Kidney tubule cell (primary cell): ENCODE measurements around the gene STXBP5.
A peak's percentile ranks its signal among the peaks of the same experiment; 100 is the strongest.
"Not testable (repeated sequence)": the region's sequence is repeated elsewhere in the genome, so short reads cannot be mapped to it uniquely, and the experiment has no call there.

Experiments used
- DNase-seq: peaks from one replicate; pipeline ENCODE4 v3.0.0-alpha.2; 2018; ENCODE audit warnings: low spot score

Gene STXBP5

DNA sequence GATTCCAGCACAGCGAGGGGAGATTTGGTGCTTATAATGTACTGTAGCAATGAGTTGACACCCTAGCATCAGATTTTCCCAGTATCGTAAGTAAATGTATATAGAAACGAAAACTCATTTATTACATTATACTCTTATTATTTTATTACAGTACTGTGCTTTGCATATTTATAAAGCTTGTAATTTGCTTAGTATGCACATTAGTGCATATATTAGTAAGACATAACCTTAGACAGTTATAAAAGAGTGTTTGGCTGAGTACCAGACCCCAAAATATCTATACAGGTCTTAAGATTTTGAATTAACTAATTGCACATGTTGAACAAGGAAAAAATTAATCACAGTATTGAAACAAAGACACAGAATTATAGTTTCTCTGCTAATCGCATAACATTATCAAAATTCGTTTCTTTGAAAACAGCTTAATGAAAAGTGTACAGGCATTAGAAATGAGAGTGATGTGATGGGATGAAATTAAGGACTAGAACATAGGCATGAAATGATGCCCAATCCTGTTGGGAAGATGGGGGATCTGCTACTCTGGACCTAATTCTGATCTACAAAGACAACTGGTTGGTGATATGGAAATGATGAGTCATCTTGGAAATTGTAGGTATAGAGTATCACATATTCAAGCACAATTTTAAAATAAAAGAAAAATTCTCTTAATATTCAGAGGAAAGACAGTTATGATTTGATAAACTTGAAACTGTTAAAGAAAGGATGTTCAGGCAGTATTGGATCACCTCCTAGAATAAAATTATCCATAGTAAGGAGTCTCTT, 42.8 kb downstream of the STXBP5 start:
- no peak for DNase-seq

- DNase-seq = no peak
These were observed 44.6 kb downstream of the STXBP5 start for GRCh38 chr6:147248859-147249258.

GRCh38 chr6:147251072-147251471, 46.9 kb downstream of the STXBP5 start:
- DNase-seq = no peak

- not testable (repeated sequence) for DNase-seq
These were observed 50.8 kb downstream of the STXBP5 start for GRCh38 chr6:147254929-147255473.

GRCh38 chr6:147255948-147256674, 51.9 kb downstream of the STXBP5 start:
- DNase-seq = no peak

DNA sequence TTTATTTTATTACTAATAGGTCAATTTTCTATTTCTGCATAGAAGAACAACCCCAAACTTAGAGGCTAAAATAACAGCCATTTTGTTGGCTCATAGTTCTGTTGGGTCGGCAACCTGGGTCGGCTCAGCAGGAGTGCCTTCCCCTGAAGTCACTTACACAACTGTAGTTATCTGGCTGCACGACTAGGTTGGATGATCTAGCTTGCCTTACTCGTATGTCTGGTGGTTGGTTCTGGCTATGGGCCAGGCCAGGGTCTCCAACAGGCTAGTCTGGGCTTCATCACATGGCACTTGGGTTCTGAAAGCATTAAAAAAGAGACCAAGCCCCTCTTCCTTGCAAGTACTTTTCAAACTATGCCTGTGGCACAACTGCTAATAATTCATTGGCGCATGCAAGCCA, 53.5 kb downstream of the STXBP5 start:
- no peak for DNase-seq

GRCh38 chr6:147260091-147260490, 55.9 kb downstream of the STXBP5 start:
- no peak for DNase-seq

DNA sequence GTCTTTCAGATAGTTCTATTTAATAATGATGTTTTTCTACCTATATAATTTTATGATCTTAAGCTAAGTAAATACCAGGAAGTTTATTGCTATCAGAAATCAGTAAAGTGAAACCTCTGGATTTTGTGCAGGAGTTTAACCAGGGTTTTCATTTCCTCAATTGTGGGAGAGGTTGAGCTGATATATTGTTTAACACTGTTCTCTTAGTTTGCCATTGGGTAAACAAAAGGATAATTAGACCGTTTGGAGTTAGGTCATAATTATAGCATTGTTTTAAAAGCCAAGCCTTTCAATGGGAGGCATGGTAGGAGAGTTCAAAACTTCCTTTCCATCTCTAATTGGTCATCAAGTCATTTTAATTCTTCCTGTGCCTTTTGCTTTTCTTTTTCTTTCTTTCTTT, 58.7 kb downstream of the STXBP5 start:
- DNase-seq = no peak

- no peak for DNase-seq
These were observed 62.6 kb downstream of the STXBP5 start for GRCh38 chr6:147266821-147267220.

DNA sequence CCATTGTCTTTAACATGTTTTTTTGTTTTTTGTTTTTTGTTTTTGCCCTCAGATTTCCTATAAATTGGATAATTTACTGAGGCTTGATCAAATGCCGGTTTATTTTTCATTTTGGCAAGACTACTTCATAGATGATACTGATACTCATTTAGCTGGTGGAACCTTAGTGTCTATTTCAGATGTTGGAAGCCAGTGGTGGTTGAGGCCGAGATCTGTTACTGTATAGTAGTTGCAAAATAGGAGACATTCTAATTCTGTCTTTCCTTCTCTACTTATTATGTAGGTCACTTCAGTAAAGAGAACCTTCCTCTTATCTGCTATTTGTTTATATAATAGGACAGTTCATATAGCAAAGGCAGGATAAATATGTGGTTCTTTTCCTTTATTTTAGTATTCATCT, 63.4 kb downstream of the STXBP5 start:
- no peak for DNase-seq

DNA sequence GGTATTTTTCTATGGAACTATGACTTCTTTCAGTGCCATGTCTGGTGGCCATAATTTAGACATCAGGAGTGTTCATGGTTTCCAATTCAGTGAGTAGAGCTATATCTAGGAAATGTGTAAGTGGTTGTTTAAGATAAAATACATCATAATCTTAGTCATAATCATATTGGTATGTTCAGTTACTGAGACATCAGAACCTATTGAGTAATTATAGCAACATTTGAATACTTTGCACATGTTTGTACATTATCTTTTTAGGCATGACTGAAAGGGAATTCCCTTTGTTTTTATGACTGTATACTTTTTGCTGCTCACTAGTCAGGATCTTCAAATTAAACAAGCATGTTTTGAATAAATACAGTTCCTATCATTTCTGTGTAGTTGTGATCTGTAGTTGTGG, 64.0 kb downstream of the STXBP5 start:
- no peak for DNase-seq

- DNase-seq = no peak
These were observed 69.8 kb downstream of the STXBP5 start for GRCh38 chr6:147274012-147274411.

GRCh38 chr6:147274776-147275175, 70.6 kb downstream of the STXBP5 start:
- no peak for DNase-seq

DNA sequence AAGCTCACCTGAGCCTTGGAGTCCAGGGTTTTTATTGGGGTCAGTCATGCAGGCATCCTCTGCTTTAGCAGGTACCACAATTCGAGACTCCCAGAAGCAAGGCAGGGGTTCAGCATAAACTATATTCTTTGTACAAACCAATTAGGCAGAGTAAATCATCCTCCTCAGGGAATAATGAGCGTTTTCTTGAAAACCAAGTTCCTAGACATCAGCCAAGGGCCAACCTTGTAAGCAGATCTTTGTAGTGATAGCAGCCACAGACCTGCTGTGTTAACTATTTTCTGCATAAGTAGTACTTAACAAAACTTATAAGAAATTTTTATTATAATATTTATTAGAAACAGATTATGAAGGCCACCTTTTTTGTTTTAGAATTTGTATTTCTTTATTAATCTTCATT, 74.7 kb downstream of the STXBP5 start:
- DNase-seq = no peak

DNA sequence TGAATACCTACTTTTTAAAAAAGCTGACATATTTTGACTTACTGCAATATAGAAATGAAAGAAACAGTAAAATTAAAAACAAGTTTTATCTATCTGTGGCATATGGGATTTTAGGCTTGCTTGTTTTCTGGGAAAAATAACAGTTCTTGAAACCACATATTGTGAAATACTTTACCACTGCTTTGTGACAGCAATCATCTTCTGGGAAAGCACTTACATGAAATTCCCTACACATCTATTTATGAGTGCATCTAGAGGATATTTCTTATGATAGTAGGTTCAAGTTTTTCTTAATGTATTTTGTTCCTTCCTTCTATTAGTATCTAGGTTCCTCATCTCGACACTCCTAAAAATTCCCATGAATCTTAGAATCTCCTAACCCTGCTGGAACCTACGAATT, 75.2 kb downstream of the STXBP5 start:
- no peak for DNase-seq

GRCh38 chr6:147281895-147282565, 77.8 kb downstream of the STXBP5 start:
- DNase-seq = no peak

DNA sequence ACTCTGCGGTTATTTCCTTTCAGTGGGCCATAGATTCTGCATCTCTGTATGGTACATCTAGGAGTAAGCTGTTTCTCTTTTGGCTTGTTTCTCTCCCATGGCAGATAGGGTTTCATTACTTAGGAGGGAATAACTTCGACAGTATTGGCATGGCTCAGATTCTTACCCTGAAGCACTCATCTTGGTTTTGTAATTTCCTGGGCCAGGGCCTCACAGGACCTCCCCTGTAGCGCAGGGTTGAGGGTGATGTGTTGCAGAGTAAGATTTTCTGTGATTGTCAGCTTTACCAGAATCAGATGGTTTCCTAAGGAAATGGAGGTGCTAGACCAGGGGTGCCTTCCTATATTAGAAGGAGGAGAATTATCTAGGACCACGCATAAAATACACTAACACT, 78.3 kb downstream of the STXBP5 start:
- DNase-seq = no peak

DNA sequence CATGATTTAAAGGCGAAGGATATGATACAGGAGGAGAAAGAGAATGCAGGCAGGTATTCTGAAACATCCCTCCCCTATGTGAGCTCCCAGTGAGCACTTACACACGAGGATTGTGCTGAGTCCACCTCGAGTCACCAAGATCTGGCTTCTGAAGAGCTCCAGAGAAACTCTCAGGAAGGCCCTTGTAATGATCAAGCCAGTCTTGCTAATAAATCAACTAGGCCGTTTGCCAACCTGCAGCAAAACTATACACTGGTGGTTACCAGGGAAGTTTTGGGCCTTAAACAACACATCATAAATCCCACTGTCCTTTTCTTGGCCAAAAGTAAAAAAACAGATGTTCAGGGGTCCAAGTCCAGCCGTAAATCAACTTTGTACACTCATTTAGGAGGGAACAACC, 79.2 kb downstream of the STXBP5 start:
- peak; percentile 72 for DNase-seq

DNA sequence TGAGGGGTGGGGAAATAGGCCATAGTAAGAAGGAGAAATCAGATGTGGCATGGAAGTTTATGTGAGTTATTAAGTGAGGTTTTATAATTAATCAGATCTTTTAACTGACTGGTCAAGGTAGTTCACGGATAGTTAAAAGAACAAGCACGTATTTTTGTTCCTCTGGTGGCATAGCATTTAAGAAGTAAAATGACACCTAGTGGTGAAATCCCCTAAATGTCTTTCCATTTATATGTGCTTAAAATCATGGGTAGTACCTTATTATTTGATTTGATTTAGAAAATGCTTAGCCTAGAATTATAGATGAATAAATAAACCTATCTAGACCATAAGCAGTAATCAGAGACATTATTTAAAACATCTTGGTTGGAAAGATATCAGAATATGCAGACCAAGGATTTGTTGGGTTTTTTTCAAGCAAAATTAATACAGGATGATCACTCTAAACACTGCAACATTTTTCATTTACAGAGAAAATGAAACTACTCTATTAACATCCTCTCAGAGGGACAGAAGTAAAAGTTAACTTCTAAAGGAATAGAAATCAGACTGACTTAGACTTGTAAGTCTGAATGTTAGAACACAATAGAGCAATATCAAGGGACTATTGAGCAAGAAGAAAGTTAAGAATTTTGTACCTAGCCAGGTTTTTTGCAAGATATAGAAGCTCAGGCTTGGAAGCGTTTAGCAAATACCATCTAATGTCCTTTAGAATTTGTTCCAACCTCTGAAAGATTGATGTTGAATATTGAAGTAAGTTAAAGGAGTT, 81.1 kb downstream of the STXBP5 start:
- peak; percentile 44 for DNase-seq

GRCh38 chr6:147287869-147288271, 83.7 kb downstream of the STXBP5 start:
- peak; percentile 66 for DNase-seq

GRCh38 chr6:147297124-147297523, 92.9 kb downstream of the STXBP5 start:
- no peak for DNase-seq
